Activated gamma-delta T cell treated with Interleukin-2 at 50 U/mL for 16 hours (primary cell): Measurements from ENCODE around the gene SIGLEC14.
A peak's percentile ranks its signal among the peaks of the same experiment; 100 is the strongest.
"Not testable (repeated sequence)": the region's sequence is repeated elsewhere in the genome, so short reads cannot be mapped to it uniquely, and the experiment has no call there.

Source experiments
- DNase-seq: peaks from one replicate; pipeline ENCODE4 v3.0.0-alpha.2; 2020

Gene SIGLEC14, protein sequence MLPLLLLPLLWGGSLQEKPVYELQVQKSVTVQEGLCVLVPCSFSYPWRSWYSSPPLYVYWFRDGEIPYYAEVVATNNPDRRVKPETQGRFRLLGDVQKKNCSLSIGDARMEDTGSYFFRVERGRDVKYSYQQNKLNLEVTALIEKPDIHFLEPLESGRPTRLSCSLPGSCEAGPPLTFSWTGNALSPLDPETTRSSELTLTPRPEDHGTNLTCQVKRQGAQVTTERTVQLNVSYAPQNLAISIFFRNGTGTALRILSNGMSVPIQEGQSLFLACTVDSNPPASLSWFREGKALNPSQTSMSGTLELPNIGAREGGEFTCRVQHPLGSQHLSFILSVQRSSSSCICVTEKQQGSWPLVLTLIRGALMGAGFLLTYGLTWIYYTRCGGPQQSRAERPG

DNA sequence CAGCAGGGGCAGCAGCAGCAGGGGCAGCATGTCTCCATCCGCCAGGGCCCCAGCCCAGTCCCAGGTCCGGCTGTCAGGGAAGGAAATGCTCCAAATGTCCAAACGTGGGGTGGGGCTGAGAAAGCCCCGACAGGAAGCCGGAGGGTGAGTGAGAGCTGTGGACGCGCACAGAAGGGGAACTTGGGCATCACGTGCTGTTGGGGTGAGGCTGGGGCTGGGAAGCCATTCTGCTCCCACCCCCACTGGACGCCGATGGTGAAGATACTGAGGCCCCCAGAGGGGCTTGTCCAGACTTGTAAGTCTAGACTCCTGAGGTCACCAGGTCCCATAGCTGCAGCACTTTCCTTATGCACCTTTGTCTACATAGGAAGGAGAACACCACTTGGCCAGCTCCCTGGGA lies at the start of gene SIGLEC14:
Gene SIGLEC14, minus strand, starts transcription at position 96 of the 400 bp plus-strand sequence. Its CDS starts 66 bp downstream, at position 30.
- not testable (repeated sequence) for DNase-seq

DNA sequence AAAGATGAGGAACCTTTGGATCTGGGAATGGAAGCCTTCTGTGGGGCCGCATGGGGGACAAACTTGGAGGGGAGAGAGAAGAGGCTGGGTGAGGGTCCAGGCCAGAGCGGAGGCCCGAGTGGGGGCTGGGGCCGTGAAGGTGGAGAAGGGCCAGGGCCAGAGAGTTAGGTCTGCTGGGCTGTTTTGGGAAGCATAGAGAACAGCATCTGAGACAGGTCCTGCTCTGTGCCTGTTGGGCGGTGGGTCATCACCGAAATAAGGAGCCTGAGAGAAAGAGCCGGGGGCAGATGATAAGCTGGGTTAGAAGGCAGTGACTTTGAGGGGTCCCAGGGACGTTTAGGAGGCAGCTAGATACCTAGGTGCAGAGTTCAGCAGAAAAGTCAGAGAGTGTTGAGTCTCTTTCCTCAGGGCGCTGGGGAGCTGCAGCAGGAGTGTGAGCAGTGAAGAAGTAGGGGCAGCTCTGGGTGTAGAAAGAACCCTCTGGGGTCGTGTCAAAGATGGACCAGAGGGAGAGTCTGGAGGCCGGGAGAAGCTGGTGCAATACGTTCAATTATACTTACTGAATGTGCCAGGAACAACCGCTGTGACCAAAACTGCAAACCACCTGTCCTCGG lies 49.2 kb upstream of the SIGLEC14 start:
- DNase-seq, result no peak

DNA sequence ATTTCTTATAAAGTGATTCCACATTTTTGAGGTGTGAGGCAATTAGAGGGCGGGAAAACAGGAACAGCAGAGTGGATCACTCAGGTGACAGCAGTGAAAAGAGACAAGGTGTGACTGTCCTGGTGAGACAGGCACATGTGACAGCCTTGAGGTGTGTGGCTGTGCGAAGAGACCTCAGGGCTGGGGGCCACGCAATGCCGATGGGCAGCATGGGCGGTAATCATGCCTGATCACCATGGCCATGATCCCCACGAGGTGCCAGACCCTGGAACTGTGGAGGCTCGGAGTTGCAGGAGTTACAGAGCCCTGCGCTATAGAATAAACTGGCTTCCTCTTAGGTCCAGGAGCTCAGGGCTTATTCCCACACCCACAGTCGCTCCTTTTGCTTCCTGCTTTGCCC lies 48.5 kb upstream of the SIGLEC14 start:
- no peak for DNase-seq

DNA sequence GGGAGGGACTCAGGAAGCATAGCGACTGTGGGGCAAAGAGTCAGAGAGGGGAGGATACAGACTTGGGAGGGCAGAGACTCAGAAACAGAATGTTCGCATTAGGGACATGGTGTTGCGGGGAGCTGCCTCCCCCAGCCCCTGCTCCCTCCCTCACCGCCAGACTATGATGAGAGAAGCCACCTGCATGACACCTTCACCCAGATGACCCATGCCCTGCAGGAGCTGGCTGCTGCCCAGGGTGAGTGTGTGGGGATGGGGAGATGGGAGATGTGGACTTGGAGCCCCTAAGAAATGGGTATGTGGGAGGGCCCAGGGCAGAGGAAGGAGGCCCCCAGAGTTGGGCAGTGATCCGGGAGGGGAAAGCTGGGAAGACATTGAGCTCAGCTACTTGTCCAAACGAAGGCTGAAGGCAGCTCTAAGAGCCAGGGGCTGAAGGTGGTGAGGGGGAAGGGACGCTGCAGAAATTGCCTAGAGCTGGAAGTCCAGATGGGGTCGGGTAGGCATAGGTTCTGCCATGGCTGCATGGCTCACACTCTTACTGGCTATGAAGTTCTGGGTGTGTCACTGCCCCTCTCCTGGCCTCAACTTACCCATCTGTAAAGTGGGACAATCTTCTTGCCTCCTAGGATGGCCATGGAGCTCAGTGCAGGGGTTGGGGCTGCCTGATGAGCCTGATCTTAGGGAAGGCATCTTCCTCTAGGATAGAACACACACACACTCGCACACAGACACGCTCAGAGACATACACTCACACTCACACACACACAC lies 47.9 kb upstream of the SIGLEC14 start:
- DNase-seq, result no peak

DNA sequence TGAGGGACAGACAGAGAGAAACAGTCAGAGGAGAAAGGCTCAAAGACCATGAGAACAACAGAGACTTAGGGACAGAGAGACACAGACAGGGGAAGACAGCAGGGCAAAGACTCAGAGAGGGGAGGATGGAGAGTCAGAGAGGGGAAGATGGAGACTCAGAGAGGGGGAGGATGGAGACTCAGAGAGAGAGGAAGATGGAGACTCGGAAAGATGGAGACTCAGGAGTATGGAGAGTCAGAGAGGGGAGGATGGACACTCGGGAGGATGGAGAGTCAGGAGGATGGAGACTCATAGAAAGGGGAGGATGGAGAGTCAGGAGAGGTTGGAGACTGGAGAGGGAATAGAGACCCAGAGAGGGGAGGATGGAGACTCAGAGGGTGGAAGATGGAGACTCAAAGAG lies 47.2 kb upstream of the SIGLEC14 start:
- no peak for DNase-seq

DNA sequence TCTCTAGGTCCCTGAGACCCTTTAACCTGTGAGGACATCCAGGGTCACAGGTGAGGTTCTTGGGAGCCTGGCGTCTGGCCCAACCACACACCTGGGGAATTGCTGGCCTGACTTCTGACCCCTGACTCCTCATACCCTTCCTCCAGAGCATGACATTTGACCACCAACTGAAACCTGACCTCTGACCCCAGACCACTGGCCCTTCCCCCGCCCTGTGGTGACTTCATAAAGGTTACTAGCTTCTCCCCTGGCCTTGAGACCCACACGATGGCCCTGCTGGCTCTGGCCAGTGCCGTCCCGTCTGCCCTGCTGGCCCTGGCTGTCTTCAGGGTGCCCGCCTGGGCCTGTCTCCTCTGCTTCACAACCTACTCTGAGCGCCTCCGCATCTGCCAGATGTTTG lies 46.6 kb upstream of the SIGLEC14 start, which contains the start of gene SPACA6:
Gene SPACA6, plus strand, starts transcription at position 71 of the 400 bp plus-strand sequence. Its CDS starts 197 bp downstream, at position 268.
- DNase-seq, result no peak

DNA sequence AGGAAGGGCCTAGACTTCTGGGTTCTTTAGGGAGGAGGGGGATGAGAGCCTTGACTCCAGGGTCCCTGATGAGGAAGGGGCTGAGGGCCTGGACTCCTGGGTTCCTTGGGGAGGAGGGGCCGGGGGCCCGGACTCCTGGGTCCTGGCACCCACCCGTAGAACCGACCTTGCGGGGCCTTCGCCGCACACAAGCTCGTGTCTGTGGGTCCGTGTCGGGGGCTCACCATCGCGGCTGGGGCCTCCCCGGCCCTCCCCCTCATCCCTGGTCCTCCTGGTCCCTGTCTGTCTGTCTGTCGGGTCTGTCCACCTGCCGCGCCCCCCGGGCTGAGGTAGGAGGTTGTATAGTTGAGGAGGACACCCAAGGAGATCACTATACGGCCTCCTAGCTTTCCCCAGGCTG lies 45.8 kb upstream of the SIGLEC14 start:
- no peak for DNase-seq

DNA sequence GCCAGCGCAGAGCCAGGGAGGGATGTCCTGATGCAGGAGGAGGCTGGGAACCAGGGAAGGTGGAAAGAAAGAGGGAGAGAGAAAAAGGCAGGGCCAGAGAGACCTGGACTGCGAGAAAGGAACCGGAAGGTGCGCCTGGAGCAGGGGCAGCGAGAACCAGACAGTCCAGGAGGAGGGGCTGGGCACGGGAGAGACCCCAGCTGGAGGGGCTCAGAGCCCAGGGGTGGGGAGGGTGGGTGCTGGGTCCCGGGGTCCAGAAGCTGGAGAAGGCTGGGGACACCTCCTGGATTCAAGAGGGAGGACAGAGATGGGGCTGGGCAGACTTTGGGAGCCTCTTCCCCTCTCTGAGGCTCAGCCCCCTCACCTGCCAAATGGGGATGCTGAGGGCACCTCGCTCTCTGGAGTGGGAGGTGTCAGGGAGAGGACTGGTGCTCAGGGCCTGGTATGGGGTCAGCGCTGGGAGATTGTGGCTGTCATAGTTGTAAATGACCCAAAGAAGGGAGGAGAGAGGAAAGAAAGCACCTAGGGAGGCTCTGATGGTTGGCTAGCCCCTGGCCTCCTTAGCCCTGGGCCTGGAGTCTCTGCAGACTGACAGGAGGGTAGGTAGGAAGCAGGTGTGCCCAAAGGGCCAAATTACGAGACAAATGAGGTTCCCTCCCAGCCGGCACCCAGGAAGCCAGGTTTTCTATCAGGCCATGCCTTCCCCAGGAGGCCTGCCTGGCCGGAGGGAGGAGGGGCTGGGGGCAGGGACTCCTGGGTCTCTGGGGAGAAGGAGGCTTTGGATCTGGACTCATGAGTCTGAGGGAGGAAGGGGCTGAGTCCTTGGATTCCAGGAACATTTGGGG lies 45.2 kb upstream of the SIGLEC14 start:
- no peak for DNase-seq

DNA sequence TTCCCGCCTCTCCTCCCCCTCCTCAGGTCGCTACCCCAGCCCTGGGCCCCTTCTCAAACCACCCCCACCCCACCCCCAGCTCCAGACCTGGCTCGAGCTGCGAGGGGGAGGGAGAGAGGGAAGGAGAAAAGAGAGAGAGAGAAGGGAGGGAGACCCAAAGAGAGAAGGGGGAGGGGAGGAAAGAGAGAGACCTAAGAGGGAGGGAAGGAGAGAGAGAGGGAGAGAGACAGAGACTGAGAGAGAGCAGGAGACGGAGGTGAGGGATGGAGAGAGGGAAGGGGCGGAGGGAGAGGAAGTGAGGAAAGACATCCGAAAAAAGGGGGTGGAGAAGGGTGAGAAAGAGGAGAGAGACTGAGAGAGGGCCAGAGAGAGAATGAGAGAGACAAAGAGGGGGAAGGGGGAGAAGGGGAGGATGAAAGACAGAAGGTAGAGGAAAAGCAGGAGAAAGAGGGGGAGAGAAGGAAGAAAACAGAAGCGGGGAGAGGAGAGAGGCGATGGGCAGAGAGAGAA lies 44.5 kb upstream of the SIGLEC14 start:
- no peak for DNase-seq

DNA sequence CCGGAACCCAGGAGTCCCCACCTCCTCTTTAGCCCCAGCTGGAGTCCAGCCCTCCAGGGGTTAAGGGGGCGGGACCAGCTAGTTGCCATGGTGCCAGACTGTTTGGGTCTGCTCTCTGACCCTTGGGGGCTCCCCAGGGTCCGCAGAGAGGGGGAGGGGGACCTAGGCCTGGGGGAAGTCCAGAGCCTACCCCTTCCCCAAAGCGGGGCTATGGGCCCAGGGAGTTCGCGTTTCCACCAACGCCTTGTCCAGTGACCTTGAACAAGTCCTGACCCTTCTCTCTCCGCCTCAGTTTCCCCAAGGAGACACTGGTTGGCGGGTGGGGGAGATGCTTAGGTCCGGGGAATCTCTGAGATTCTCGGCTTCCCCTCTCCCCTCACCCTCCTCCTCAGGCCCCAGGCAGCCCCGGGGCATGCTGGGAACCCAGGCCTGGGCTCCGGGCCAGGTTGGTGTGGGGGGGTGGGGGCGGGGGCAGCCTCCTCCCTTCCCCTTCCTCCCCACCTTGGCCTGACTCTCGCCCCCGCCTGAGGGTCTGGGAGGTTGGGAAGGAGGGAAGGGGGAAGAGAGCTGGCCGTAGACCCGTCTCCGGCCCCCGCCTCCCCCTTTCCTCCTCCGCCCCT lies 43.9 kb upstream of the SIGLEC14 start:
- peak; percentile 39 for DNase-seq

DNA sequence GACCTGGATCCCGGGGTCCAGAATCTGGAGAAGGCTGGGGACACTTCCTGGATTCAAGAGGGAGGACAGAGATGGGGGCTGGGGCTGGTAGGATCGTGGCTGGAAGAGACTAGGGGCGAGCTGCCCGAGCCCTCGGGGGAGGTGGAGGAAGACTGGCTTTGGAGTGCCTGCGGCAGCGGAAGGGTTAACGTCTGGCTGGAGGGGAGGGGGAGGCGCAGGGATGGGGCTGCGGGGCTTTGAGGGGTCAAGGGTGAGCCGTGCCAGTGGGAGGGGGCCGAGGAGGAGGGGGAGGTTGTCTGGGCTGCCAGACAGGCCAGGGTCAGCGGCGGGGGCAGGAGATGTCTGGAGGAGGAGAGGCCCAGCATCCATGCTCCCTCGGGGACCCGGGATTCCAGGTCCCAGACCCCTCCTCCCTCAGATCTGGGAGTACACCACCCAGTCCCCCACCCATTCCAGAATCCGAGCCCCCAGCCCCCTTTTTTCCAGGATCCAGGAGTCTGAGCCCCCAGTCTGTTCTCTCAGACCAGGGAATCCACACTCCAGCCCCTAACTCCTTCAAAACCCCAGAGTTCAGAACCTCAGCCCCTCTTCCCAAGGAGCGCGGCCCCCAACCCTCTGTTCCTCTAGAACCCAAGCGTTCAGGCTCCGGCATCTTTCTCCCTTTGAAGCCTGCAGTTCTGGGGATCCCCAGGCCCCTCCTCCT lies 43.3 kb upstream of the SIGLEC14 start:
- DNase-seq, result no peak

DNA sequence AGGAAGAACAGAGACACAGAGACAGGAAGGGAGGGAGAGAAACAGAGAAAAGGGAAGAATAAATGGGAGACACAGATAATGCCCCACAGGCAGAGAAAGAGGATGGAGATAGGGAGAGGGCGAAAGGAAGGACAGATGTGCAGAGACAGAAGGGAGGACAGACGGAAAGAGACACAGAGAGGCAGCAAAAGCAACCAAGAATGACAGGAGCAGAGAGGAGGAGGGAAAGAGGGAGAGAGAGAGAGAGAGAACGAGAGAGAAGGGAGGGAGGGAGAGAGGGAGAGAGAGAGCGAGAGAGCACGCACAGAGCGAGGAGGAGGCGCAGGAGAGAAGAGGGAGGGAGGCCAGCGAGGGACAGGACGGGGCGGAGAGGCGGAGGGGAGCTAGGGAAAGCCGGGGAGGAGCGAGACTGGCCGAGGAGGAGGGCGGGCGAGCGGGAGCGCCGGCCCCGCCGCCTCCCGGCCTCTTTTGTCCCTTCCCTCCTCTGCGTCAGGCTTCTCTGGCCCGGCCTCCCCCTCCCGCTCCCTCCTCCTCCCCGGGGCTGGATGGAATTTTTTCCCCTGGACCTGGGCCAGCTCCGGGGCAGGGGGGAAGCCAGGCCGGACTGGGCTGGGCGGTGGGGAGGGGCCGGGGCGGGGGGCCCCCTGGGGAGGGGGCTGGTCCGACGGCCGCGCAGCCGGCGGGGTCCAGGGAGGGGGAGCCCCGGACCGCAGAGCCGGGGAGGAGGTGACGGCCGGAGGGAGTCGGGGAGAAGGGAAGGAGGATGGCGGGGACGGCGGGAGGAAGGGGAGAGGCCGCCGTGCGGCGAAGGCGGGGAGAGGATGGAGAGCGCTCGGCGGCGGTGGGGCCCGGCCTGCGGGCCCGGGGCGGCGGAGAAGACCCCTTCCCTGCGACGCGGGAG lies 42.3 kb upstream of the SIGLEC14 start:
- DNase-seq, result no peak

DNA sequence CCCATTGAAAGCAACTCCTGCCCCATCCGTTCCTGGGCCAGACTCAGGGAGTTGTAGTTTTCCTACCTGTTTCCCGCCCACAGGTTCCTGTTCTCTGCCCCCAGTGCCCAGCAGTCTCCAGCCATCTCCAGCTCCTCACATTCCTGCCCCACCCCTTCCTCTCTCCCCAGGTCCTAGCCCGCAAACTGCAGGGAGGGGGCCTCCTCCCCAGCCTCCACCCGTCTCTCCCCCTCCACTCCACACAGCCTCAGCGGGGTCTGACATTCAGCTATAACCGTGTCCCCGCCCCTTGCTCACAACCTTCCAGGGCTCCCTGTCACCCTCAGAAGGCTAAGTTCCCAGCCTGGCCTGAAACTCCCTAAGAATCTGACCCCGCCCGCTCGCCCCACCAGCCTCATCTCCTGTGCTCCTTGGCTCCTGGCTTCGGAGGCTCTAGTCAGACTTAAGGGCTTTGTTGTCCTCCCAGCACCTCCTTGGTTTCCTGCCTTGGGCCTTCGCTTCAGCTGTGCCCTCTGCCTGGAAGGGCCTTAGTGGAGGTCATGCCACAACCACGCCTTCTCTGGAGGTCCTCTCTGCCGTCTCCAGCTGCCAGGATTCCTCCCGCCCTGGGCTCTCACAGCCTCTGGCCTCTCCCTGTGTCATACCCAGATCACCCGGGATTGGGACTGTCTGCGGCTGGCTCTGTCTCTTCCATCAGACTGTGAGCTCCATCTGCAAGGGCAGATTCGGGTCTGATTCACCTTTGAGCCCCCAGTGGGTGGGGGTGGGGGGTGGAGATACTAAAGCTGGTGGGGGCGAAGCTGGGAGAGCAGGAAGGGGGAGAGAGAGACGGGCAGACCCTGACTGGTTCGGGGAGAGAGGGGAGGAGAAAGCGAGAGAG lies 41.4 kb upstream of the SIGLEC14 start:
- no peak for DNase-seq

DNA sequence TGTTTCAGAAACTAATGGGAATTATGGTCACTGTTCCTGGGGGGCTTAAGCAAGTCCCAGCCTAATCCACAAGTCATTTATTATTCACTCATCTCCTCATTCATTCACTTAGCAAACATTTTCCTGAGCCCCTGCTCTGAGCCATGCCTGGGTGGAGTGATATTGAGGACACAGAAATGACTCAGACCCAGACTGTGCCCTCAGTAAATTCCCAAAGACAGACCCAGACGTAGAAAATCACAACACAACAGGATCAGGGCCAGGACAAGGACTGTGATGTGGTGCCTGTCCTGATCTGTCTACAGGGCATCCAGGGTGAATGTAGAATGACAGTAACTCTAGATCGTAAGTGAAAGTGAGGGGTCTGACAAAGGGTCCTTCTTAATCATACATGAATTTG lies 39.5 kb upstream of the SIGLEC14 start:
- DNase-seq, result no peak

DNA sequence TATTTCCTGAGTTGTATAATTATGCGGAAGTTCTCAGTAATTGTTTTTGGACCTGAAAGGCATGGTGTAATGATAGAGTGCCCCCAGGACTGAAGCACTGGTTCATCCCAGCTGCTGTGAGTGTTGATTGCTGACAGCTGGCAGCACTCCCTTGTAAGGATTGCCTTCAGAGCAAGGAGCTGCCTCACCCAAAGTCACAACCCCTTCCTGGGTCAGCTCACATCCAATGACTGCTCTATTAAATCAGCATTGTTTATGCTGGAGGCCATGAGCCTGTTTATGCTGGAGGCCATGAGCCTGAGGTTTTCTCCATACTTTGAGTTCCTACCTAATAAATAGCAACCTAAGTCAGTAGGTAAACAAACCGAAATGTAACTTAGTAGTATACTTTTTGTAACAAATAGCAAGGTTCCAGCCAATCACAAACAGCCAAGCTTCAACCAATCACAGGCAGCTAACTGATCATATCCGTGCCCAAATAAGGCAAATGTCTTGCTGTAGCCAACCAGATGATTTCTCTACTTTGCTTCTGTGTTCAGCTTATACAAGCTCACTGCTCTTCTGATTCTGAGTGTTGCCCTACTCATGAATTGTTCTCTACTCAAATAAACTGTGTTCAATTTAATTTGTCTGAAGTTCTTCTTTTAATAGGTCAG lies 34.8 kb upstream of the SIGLEC14 start:
- no peak for DNase-seq

DNA sequence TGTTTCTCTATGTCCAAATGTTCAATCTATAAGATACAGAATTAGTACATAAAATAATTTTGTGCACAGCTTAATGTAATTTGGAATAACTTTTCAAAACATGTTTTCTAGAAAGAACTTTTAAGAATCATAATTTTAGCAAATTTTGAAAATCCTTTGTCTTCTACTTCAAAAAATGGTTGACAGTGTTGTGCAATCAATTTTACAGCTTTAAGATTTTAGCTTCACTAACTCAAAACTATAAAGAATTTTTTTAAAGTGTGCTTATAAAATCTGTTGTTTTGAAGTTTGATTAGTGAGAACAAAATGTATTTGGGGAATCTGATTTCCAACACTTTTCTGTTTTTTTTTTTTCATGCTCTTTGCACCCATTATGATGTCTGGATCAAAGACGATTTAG lies 33.8 kb upstream of the SIGLEC14 start:
- DNase-seq, result no peak

DNA sequence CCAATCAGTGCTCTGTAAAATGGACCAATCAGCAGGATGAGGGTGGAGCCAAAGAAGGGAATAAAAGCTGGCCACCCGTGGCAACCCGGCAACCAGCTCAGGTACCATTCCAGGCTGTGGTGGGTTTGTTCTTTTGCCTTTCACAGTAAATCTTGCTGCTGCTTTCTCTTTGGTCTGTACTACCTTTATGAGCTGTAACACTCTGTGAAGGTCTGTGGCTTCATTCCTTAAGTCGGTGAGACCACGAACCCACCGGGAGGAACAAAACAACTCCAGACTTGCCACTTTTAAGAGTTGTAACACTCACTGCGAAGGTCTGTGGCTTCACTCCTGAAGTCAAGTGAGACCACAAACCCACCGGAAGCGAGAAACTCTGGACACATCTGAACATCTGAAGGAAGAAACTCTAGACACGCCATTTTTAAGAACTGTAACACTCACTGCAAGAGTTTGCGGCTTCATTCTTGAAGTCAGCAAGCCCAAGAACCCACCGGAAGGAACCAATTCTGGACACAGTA lies 30.0 kb upstream of the SIGLEC14 start:
- DNase-seq, result no peak

DNA sequence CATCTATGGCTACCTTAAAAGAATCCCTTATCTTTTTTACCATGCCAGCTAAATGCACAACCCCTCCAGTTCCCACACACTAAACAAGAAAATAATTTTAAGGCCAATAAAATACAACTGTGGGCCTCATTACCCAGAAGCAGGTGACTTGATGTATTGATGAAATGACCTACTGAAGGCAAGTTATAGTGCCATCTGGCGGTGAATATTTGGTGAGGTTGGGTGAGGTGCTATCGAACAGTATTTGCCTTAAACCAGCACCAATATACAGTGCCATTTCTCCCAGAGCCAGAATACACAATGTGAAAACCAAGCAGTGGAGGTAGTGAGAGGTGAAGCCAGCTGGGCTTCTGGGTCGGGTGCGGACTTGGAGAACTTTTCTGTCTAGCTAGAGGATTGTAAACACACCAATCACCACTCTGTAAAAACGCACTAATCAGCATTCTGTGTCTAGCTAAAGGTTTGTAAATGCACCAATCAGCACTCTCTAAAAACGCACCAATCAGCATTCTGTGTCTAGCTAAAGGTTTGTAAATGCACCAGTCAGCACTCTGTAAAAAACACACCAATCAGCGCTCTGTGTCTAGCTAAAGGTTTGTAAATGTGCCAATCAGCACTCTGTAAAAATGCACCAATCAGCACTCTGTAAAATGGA lies 29.4 kb upstream of the SIGLEC14 start:
- DNase-seq, result not testable (repeated sequence)
